SK-MEL-5 (cell line): Measurements from ENCODE around the gene CWC25. TPM values are rescaled to one million over a fixed set of nuclear protein-coding genes. Genes with fewer than 3 reads are reported as not detected.
"Not testable (repeated sequence)": the region's sequence is repeated elsewhere in the genome, so short reads cannot be mapped to it uniquely, and the experiment has no call there.

Source experiments
- DNase-seq: peaks from one replicate; pipeline ENCODE4 v3.0.0-alpha.2; 2016; ENCODE audit warnings: low read depth, low spot score
- in situ Hi-C: cut with HindIII; loops from 2 replicates; pipeline ENCODE4 v1.10.0; 2016; ENCODE audit warnings: low sequenced_read_pairs, high pct_unique_total_duplicates, low pct_unique_long_range_greater_than_20kb
- total RNA-seq: library from RNA; depleted of rRNA; stranded (reverse); fragments of >200 nt; shearing (Covaris generic); gene quantifications from 2 replicates; pipeline ENCODE4 v1.2.3, GENCODE V29; 2014

Gene CWC25
- total RNA-seq, 1 experiment from 2014 or later, result 10.1 TPM

GRCh38 chr17:38855101-38855714, 30.1 kb upstream of the CWC25 start:
- in situ Hi-C loops, result not testable (repeated sequence)

GRCh38 chr17:38853292-38854219, 28.4 kb upstream of the CWC25 start, which contains the start of gene RPL23:
Gene RPL23 (minus strand): TSS chr17:38853721. CDS start chr17:38853710, 11 bp downstream.
- in situ Hi-C loops, result no loop called here

More at GRCh38 chr17:38855101-38855714, 30.1 kb upstream of the CWC25 start:
- not testable (repeated sequence) for DNase-seq

GRCh38 chr17:38852771-38853291, 27.7 kb upstream of the CWC25 start:
- DNase-seq, result no peak
- in situ Hi-C loops, result no loop called here

More at GRCh38 chr17:38853292-38854219, 28.4 kb upstream of the CWC25 start, which contains the start of gene RPL23:
- peak; percentile 98 for DNase-seq

GRCh38 chr17:38851434-38851833, 26.3 kb upstream of the CWC25 start:
- no peak for DNase-seq
- in situ Hi-C loops, result no loop called here

GRCh38 chr17:38850374-38850773, 25.3 kb upstream of the CWC25 start:
- in situ Hi-C loops, result no loop called here
- DNase-seq, result no peak

- no peak for DNase-seq
- in situ Hi-C loops, result no loop called here
Measured at GRCh38 chr17:38848939-38849605, 24.0 kb upstream of the CWC25 start.

GRCh38 chr17:38848557-38848891, 23.4 kb upstream of the CWC25 start:
- in situ Hi-C loops, result no loop called here
- DNase-seq, result no peak

GRCh38 chr17:38844261-38844757, 19.2 kb upstream of the CWC25 start:
- in situ Hi-C loops, result no loop called here
- no peak for DNase-seq

GRCh38 chr17:38825762-38826247, 684 bp upstream of the CWC25 start:
- DNase-seq, result no peak
- in situ Hi-C loops, result no loop called here

- peak; percentile 28 for DNase-seq
- in situ Hi-C loops, result no loop called here
Measured at GRCh38 chr17:38815576-38816193, 9.4 kb downstream of the CWC25 start.

GRCh38 chr17:38809828-38810227, 15.3 kb downstream of the CWC25 start:
- in situ Hi-C loops, result no loop called here
- DNase-seq, result no peak

- in situ Hi-C loops, result no loop called here
- no peak for DNase-seq
Measured at GRCh38 chr17:38800237-38800760, 24.8 kb downstream of the CWC25 start.

GRCh38 chr17:38799501-38800236, 25.5 kb downstream of the CWC25 start, which contains the start of gene PIP4K2B:
Gene PIP4K2B (minus strand): TSS chr17:38799556. CDS start chr17:38799424, 132 bp downstream.
- in situ Hi-C loops, result no loop called here
- DNase-seq, result peak; percentile 97

- in situ Hi-C loops, result no loop called here
- peak; percentile 37 for DNase-seq
Measured at GRCh38 chr17:38798614-38799500, 26.3 kb downstream of the CWC25 start.

- in situ Hi-C loops, result no loop called here
- DNase-seq, result no peak
Measured at GRCh38 chr17:38797828-38798227, 27.3 kb downstream of the CWC25 start.

GRCh38 chr17:38797158-38797490, 28.0 kb downstream of the CWC25 start:
- in situ Hi-C loops, result no loop called here
- DNase-seq, result no peak
